Left lung (tissue), 10 donors: ENCODE results near the gene RASSF4. TPM values are rescaled to one million over a fixed set of nuclear protein-coding genes. Genes with fewer than 3 reads are reported as not detected.
A peak's percentile ranks its signal among the peaks of the same experiment; 100 is the strongest.

ENCODE experiments used
- ATAC-seq: fragments of 200-7000 bp; cut with Tn5 transposase; one replicate; pipeline ENCODE4 v1.9.1; 2020; ENCODE audit warnings: moderate library complexity
- DNase-seq, 4 donors: peaks; one replicate each; pipeline ENCODE4 v3.0.0-alpha.2; 2013 to 2020
- H3K27ac ChIP-seq, 2 donors: fragments of 200-600 bp; sonication (generic) in 1 of 2; one replicate each; pipeline versions ENCODE4 v1.5.0 to v1.8.0; 2020 to 2021
- H3K27me3 ChIP-seq, 2 donors: fragments of 200-600 bp; sonication (generic) in 1 of 2; one replicate each; pipeline versions ENCODE4 v1.5.0 to v1.8.0; 2020 to 2021
- H3K36me3 ChIP-seq, 2 donors: fragments of 200-600 bp; sonication (generic) in 1 of 2; one replicate each; pipeline versions ENCODE4 v1.5.0 to v1.8.0; 2020 to 2021
- H3K4me1 ChIP-seq, 2 donors: fragments of 200-600 bp; one replicate each; pipeline ENCODE4 v1.8.0; 2021
- H3K4me3 ChIP-seq, 2 donors: fragments of 200-600 bp; sonication (generic) in 1 of 2; one replicate each; pipeline versions ENCODE4 v1.5.0 to v1.8.0; 2020 to 2021; ENCODE audit warnings: mild to moderate bottlenecking in 1 of 2
- H3K9me3 ChIP-seq, 2 donors: fragments of 200-600 bp; sonication (generic) in 1 of 2; one replicate each; pipeline versions ENCODE4 v1.5.0 to v1.8.0; 2020 to 2021
- intact Hi-C, 2 donors: fragments of 100-400 bp; cut with DNase I; formaldehyde crosslinking; loops; one replicate each; pipeline versions ENCODE4 v1.11.2 to v1.14.2; 2022
- polyA plus RNA-seq, 6 donors: library from polyadenylated mRNA; unstranded; fragments of 120-200 nt; gene quantifications; one replicate each; pipeline ENCODE4 v1.2.1, GENCODE V29; 2013; ENCODE audit not compliant: insufficient read length in 6 of 6
- total RNA-seq, 2 donors: library from RNA; stranded (reverse); fragmentation: NEBNext Ultra II Directional; extraction: Animal tissue kit (Norgen Biotek cat#: 25700); gene quantifications; one replicate each; pipeline ENCODE4 v1.2.1, GENCODE V29; 2021
- TF ChIP-seq, protein P1 (sequence below), 2 donors: fragments of 200-600 bp; sonication (generic) in 1 of 2; IDR thresholded peaks; one replicate each; pipeline versions ENCODE4 v1.5.0 to v1.8.0; 2021; ENCODE audit warnings: antibody characterized with exemption in 2 of 2
- donor health status: DM: no; HTN: yes; CAD: no.
- donor health status: DM: no; HTN: no; CAD: no.

Gene RASSF4
- total and polyA plus RNA-seq, 8 donors, result 17.1 to 54.7 (median 20.7) TPM

GRCh38 chr10:44968500-44969400, 9.1 kb downstream of the RASSF4 start:
- no peak for ATAC-seq
- TF ChIP-seq, protein P1, sequence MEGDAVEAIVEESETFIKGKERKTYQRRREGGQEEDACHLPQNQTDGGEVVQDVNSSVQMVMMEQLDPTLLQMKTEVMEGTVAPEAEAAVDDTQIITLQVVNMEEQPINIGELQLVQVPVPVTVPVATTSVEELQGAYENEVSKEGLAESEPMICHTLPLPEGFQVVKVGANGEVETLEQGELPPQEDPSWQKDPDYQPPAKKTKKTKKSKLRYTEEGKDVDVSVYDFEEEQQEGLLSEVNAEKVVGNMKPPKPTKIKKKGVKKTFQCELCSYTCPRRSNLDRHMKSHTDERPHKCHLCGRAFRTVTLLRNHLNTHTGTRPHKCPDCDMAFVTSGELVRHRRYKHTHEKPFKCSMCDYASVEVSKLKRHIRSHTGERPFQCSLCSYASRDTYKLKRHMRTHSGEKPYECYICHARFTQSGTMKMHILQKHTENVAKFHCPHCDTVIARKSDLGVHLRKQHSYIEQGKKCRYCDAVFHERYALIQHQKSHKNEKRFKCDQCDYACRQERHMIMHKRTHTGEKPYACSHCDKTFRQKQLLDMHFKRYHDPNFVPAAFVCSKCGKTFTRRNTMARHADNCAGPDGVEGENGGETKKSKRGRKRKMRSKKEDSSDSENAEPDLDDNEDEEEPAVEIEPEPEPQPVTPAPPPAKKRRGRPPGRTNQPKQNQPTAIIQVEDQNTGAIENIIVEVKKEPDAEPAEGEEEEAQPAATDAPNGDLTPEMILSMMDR (IDR thresholded peaks at IDR 0.05), result no peak
- intact Hi-C loops, result no loop called here
- no peak for DNase-seq
- peaks cover 0 to 34% of the 10 kb centered on the region in 2 donors for H3K36me3 ChIP-seq
- peak overlapping the region; percentile 68 to 86 for H3K27ac ChIP-seq
- H3K4me1 ChIP-seq, result peaks cover 40 to 90% of the 10 kb centered on the region in 2 donors
- H3K27me3 ChIP-seq, result no peaks in the 10 kb centered on the region
- no peaks in the 10 kb centered on the region for H3K9me3 ChIP-seq
- H3K4me3 ChIP-seq, result no peak overlapping the region

GRCh38 chr10:44969854-44970253, 10.3 kb downstream of the RASSF4 start:
- Histone ChIP-seq H3K4me3 (no peak overlapping the region), H3K27ac (no peak overlapping the region), H3K36me3 (peaks cover 0 to 34% of the 10 kb centered on the region in 2 donors), H3K9me3 (no peaks in the 10 kb centered on the region), H3K4me1 (peaks cover 39 to 90% of the 10 kb centered on the region in 2 donors), H3K27me3 (no peaks in the 10 kb centered on the region)
- TF ChIP-seq, protein P1 (IDR thresholded peaks at IDR 0.05), result no peak
- DNase-seq, result no peak
- intact Hi-C loops, result no loop called here
- no peak for ATAC-seq

- peaks cover 32 to 90% of the 10 kb centered on the region in 2 donors for H3K4me1 ChIP-seq
Measured at GRCh38 chr10:44970812-44971395, 11.3 kb downstream of the RASSF4 start.

DNA sequence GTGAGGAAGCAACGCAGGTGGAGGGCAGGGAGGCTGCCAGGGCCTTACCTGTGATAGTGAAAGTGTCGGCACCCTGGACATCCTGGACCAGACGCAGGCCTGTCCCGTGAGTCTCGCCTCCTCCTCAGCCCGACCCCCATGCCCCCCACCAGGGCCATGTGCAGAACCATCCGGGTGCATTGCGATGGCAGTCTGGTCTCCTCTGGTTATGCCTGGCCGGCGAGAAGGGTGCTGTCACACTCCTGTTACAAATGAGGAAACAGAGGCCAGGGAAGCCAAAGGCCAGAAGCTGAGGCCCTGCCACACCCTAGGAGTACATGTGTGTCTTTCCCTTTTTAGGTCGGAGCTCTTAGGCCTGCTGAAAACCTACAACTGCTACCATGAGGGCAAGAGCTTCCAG, 11.8 kb downstream of the RASSF4 start:
- no peak for DNase-seq
- Histone ChIP-seq H3K4me1 (peaks cover 29 to 90% of the 10 kb centered on the region in 2 donors), H3K27me3 (no peaks in the 10 kb centered on the region), H3K27ac (no peak overlapping the region), H3K36me3 (peaks cover 0 to 42% of the 10 kb centered on the region in 2 donors), H3K9me3 (no peaks in the 10 kb centered on the region), H3K4me3 (no peak overlapping the region)
- no peak for ATAC-seq
- TF ChIP-seq, protein P1 (IDR thresholded peaks at IDR 0.05), result no peak
- intact Hi-C loops, result no loop called here

More at GRCh38 chr10:44970812-44971395, 11.3 kb downstream of the RASSF4 start:
- Histone ChIP-seq H3K9me3 (no peaks in the 10 kb centered on the region), H3K27ac (no peak overlapping the region), H3K4me3 (no peak overlapping the region), H3K36me3 (peaks cover 0 to 36% of the 10 kb centered on the region in 2 donors), H3K27me3 (no peaks in the 10 kb centered on the region)
- intact Hi-C loops, result no loop called here
- DNase-seq, result no peak
- TF ChIP-seq, protein P1 (IDR thresholded peaks at IDR 0.05), result no peak
- no peak for ATAC-seq
